Kasumi-1 (cell line): ENCODE data around the gene NVL.

ENCODE experiments used
- DNase-seq, 2 experiments: peaks; one replicate each; lab custom pipeline; 2025; lab: John Stamatoyannopoulos, UW

NVL gene

DNA sequence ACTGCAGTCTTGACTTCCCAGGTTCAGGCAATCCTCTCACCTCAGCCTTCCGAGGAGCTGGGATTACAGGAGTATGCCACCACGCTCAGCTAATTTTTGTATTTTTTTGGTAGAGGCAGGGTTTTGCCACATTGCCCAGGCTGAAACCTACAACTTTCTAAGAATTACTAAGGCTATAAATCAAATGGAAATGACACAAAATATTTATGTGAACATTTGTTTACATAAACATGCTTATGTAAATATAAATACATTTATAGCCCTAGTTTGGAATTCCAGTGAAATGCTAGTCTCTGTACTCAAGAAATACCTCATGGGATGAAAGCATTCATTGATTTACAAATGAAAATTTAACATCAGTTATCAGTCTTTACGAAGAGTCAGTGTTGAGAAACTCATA lies 47.8 kb downstream of the NVL start:
- DNase-seq = no peak

GRCh38 chr1:224276771-224277487 lies 53.0 kb downstream of the NVL start:
- DNase-seq = no peak

DNA sequence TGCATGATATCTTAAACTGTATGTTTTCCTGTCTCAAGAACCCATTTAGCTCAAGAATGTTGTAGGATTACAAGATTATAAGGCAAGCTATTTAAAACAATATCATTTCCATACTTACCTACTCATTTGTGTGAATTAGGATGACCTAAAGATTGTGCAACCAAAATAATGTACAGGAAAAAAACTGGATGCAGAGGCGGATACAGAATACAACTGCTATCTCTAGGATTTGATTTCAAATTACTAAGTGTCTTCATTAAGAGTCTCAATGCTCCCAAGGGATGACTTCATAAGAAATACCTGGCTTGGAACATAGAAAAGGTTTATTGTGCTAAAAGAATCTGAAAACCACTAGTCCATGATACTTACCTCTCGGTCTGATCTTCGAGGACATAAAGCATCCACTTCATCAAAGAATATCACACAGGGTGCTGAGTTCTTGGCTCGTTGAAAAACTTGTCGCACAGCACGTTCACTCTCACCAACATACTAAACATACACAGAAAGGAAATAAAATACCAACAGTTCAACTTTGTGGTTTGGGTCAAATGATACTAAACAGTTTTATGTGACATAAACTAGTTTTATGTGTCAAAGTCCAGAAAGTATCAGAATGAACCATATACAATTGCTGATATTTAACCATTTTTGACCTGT lies 54.9 kb downstream of the NVL start:
- no peak for DNase-seq

- DNase-seq = no peak
These were observed 56.3 kb downstream of the NVL start for GRCh38 chr1:224273641-224274040.

- DNase-seq = no peak
These were observed 58.9 kb downstream of the NVL start for GRCh38 chr1:224271106-224271505.

GRCh38 chr1:224267925-224268324 lies 62.0 kb downstream of the NVL start:
- no peak for DNase-seq

- no peak for DNase-seq
These were observed 62.8 kb downstream of the NVL start for GRCh38 chr1:224266915-224267856.

- no peak for DNase-seq
These were observed 63.7 kb downstream of the NVL start for GRCh38 chr1:224266105-224266914.

- DNase-seq = no peak
These were observed 65.7 kb downstream of the NVL start for GRCh38 chr1:224264321-224264720.

DNA sequence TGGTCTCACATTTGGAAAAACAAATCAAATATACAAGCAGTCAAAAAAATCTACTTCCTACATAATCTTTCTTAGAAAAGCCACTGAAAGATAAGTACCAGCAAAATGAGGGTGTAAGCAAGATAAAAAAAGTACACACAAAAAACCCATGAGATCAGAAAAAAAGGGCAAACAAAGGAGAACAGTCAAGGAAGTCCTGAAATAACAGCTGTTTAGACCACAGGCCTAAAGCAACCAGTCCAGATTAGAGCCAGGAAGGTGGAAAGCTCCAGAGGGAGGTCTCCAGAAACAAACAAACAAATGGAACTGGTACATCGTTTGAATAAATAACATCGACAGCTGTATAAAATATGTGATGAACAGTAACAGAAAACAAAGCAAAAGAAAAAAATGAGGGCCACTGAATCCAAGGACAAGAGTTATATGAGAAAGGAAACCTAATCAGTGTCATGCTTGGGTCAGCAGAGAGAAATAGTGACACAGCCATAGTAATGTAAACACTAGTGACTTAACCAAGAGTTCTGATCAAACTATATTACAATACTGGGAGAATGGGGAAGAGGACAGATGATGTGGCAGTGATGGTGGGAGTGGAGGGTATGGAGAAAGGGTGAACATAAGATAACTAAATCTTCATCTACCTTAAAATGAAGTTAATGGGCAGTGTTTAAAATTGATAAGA lies 67.5 kb downstream of the NVL start:
- no peak for DNase-seq

- no peak for DNase-seq
These were observed 70.0 kb downstream of the NVL start for GRCh38 chr1:224259986-224260385.

- no peak for DNase-seq
These were observed 71.6 kb downstream of the NVL start for GRCh38 chr1:224258351-224258750.

- DNase-seq = no peak
These were observed 73.3 kb downstream of the NVL start for GRCh38 chr1:224256640-224257039.

DNA sequence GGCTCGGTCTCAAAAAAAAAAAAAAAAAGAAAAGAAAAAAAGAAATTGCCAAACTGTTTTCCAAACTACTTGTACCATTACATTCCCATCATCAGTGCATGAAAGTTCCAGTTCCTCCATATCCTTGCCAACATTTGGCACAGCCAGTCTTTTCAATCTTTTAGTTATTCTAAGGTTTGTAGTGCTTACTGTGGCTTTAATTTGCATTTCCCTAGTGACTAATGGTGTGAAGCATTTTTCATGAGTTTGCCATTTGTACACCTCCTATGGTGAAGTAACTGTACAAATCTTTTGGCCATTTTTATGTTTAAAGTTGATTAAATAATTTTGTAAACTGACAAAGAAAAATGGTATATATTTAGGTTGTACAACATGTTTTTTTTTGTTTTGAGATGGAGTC lies 76.3 kb downstream of the NVL start:
- no peak for DNase-seq

GRCh38 chr1:224252479-224252878 lies 77.5 kb downstream of the NVL start:
- DNase-seq = no peak

DNA sequence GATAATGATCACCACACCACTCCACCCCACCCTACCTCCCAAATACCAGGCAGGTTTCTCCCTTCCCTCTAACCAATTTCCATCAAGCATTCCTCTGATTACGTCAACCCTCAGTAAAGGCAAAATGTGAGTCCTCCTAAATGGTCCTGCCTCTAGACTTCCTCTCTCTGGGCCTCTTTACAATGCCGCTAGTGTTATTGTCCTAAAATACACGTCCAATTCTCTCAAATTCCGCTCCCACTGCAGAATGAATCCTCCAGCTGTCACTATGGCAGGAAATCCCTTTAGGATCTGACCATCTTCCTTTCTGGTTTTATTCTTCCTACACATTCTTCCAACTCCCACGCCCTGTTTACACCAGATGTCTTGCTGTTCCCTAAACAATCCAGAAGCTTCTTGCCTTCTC lies 78.2 kb downstream of the NVL start:
- no peak for DNase-seq

- DNase-seq = peak; percentile 55 to 68
These were observed 84.8 kb downstream of the NVL start for GRCh38 chr1:224245188-224245587.

GRCh38 chr1:224238756-224239155 lies 91.2 kb downstream of the NVL start:
- DNase-seq = no peak

DNA sequence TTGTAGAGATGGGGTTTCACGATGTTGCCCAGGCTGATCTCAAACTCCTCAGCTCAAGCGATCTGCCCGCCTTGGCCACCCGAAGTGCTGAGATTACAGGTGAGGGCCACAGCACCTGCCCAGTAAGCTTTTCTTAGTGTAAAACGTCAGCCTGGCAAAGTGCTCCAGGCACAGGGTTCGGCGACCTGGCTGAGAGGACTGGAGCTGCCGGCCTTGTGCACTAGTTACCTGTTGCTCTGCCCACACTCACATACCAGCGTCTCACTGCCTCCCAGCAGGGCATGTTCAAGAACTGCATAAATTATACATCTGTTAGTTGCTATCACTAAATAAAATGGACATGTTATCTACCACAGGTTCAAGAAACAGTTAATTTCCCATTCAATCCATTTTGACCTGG lies 91.8 kb downstream of the NVL start:
- DNase-seq = no peak

- DNase-seq = no peak
These were observed 92.7 kb downstream of the NVL start for GRCh38 chr1:224237119-224237881.
